HEK293 (cell line): ENCODE data around the gene DSP.

Source experiments
- MYNN ChIP-seq: fragments of 450-650 bp; formaldehyde crosslinking; IDR thresholded peaks from 2 replicates; pipeline ENCODE4 v1.5.1; 2016; ENCODE audit warnings: missing biosample characterization, missing genetic modification characterization, borderline replicate concordance
- ZNF394 ChIP-seq: fragments of 450-650 bp; formaldehyde crosslinking; IDR thresholded peaks from 2 replicates; pipeline ENCODE4 v1.5.1; 2016; ENCODE audit warnings: missing biosample characterization, missing genetic modification characterization, mild to moderate bottlenecking, moderate library complexity, borderline replicate concordance

DNA sequence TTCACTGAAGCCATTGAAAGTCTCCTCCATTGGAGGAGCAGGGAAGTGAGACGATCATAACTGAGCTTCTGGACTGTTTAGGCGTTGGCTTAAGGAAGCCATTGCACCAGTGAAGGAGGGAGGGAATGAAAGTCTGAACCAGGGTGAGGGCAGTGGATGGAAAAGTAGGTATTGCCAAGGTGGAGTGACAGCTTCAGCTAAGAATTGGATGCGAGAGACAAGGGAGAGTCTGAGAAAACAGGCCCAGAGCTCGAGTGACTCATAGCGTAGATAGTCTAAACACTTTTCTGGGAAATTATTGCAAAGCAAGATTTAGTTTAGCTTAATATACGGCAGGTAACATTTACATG lies 4.5 kb downstream of the DSP start:
- TF ChIP-seq MYNN (tag by site-specific recombination) (no peak), ZNF394 (no peak)
